Pulmonary artery endothelial cell (primary cell): ENCODE results near the gene NIT1. TPM values are rescaled to one million over a fixed set of nuclear protein-coding genes. Genes with fewer than 3 reads are reported as not detected.

Source experiments
- DNase-seq: peaks from one replicate; pipeline ENCODE4 v3.0.0-alpha.2; 2011; ENCODE audit warnings: low read depth, low spot score
- total RNA-seq: library from RNA; depleted of rRNA; stranded (reverse); fragments of >200 nt; gene quantifications from 2 replicates; pipeline ENCODE4 v1.2.3, GENCODE V29; 2014

NIT1 gene
- 11.3 and 14.3 TPM in 2 replicates for total RNA-seq

GRCh38 chr1:161117759-161118581 lies at the start of gene NIT1, which contains the start of gene PFDN2:
TSS of gene NIT1 (plus strand) at chr1:161118105. CDS start at chr1:161118177, 72 bp downstream.
TSS of gene PFDN2 (minus strand) at chr1:161118037. CDS start at chr1:161118026, 11 bp downstream.
- DNase-seq, result peak; percentile 51

- no peak for DNase-seq
Measured at GRCh38 chr1:161068306-161069234, 49.3 kb upstream of the NIT1 start.

- no peak for DNase-seq
Measured at GRCh38 chr1:161069241-161069640, 48.7 kb upstream of the NIT1 start.

GRCh38 chr1:161069731-161070270 lies 48.1 kb upstream of the NIT1 start, which contains the start of gene ARHGAP30:
TSS of gene ARHGAP30 (minus strand) at chr1:161069891. CDS start at chr1:161069624, 267 bp downstream.
- DNase-seq, result no peak

GRCh38 chr1:161070761-161071160 lies 47.1 kb upstream of the NIT1 start:
- no peak for DNase-seq

- no peak for DNase-seq
Measured at GRCh38 chr1:161071886-161072371, 46.0 kb upstream of the NIT1 start.

GRCh38 chr1:161072751-161073449 lies 45.0 kb upstream of the NIT1 start:
- DNase-seq, result no peak

GRCh38 chr1:161073474-161074121 lies 44.3 kb upstream of the NIT1 start:
- DNase-seq, result no peak

GRCh38 chr1:161074676-161075368 lies 43.1 kb upstream of the NIT1 start:
- DNase-seq, result no peak

GRCh38 chr1:161076410-161076809 lies 41.5 kb upstream of the NIT1 start:
- DNase-seq, result no peak

- DNase-seq, result no peak
Measured at GRCh38 chr1:161077426-161077825, 40.5 kb upstream of the NIT1 start.

GRCh38 chr1:161079436-161080110 lies 38.3 kb upstream of the NIT1 start:
- no peak for DNase-seq

- DNase-seq, result no peak
Measured at GRCh38 chr1:161080441-161081405, 37.2 kb upstream of the NIT1 start.

GRCh38 chr1:161081519-161081918 lies 36.4 kb upstream of the NIT1 start:
- no peak for DNase-seq

- no peak for DNase-seq
Measured at GRCh38 chr1:161082483-161082882, 35.4 kb upstream of the NIT1 start.

GRCh38 chr1:161082996-161083747 lies 34.7 kb upstream of the NIT1 start:
- no peak for DNase-seq
